ENCODE measurements around the gene MEAF6. TPM values are rescaled to one million over a fixed set of nuclear protein-coding genes. Genes with fewer than 3 reads are reported as not detected.

MEAF6 gene
- total RNA-seq, 1 experiment from 2014 or later: 112 TPM

GRCh38 chr1:37468037-37468436 is 46.5 kb downstream of the MEAF6 start:
- Histone ChIP-seq H3K27ac (no peak overlapping the region), H3K27me3 (replicated peaks) (no peaks in the 10 kb centered on the region), H3K4me1 (replicated peaks) (peaks cover 25% of the 10 kb centered on the region), H3K36me3 (no peaks in the 10 kb centered on the region; the same call in 1 of the 2 replicates), H3K9me3 (replicated peaks) (no peaks in the 10 kb centered on the region), H3K4me3 (no peak overlapping the region)
- DNase-seq (ENCODE audit: low read depth in 1 of 2, low spot score in 2 of 2): no peak

GRCh38 chr1:37465593-37466517 is 48.7 kb downstream of the MEAF6 start:
- no peak overlapping the region for H3K27ac ChIP-seq
- no peaks in the 10 kb centered on the region for H3K27me3 ChIP-seq (replicated peaks)
- DNase-seq (ENCODE audit: low read depth in 1 of 2, low spot score in 2 of 2): no peak
- H3K36me3 ChIP-seq: no peaks in the 10 kb centered on the region; the same call in 1 of the 2 replicates
- H3K4me1 ChIP-seq (replicated peaks): peaks cover 3% of the 10 kb centered on the region
- no peaks in the 10 kb centered on the region for H3K9me3 ChIP-seq (replicated peaks)
- no peak overlapping the region for H3K4me3 ChIP-seq

- Histone ChIP-seq H3K4me1 (replicated peaks) (no peaks in the 10 kb centered on the region), H3K9me3 (replicated peaks) (no peaks in the 10 kb centered on the region), H3K36me3 (no peaks in the 10 kb centered on the region; the same call in 1 of the 2 replicates), H3K4me3 (no peak overlapping the region), H3K27me3 (replicated peaks) (no peaks in the 10 kb centered on the region), H3K27ac (no peak overlapping the region)
- DNase-seq (ENCODE audit: low read depth in 1 of 2, low spot score in 2 of 2): no peak
These were observed 50.1 kb downstream of the MEAF6 start for GRCh38 chr1:37464443-37464842.

DNA sequence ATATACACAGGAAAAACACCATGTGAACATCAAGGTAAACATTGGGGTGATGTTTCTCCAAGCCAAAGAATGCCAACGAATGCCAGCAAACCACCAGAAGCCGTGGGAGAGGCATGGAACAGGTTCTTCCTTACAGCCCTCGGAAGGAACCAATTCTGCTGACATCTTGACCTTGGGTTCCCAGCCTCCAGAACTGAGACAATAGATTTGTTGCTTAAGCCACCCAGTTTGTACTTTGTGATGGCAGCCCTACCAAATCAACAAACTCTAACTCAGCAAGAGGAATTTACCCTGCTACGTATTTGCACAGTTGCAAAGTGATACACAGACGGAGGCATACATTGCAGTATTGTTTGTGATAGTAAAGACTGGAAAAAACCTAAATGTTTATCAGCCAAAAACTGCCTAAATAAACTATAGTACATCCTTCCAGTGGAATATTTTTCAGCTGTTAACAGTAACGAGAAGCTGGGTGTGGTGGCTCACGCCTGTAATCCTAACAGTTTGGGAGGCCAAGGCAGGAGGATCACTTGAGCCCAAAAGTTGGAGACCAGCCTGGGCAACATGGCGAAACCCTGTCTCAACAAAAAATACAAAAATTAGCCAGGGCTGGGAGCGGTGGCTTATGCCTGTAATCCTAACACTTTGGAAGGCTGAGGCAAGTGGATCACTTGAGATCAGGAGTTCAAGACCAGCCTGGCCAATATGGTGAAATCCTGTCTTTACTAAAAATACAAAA is 52.7 kb downstream of the MEAF6 start:
- DNase-seq (ENCODE audit: low read depth in 1 of 2, low spot score in 2 of 2): no peak
- Histone ChIP-seq H3K36me3 (no peaks in the 10 kb centered on the region; the same call in 1 of the 2 replicates), H3K27ac (no peak overlapping the region), H3K4me3 (no peak overlapping the region), H3K4me1 (replicated peaks) (no peaks in the 10 kb centered on the region), H3K9me3 (replicated peaks) (no peaks in the 10 kb centered on the region), H3K27me3 (replicated peaks) (no peaks in the 10 kb centered on the region)

GRCh38 chr1:37458551-37458950 is 56.0 kb downstream of the MEAF6 start:
- H3K4me3 ChIP-seq: no peak overlapping the region
- no peak overlapping the region for H3K27ac ChIP-seq
- H3K27me3 ChIP-seq (replicated peaks): no peaks in the 10 kb centered on the region
- no peaks in the 10 kb centered on the region; the same call in 1 of the 2 replicates for H3K36me3 ChIP-seq
- no peak for DNase-seq (ENCODE audit: low read depth in 1 of 2, low spot score in 2 of 2)
- no peaks in the 10 kb centered on the region for H3K9me3 ChIP-seq (replicated peaks)
- peaks cover 5% of the 10 kb centered on the region for H3K4me1 ChIP-seq (replicated peaks)

GRCh38 chr1:37456614-37457013 is 58.0 kb downstream of the MEAF6 start:
- Histone ChIP-seq H3K4me1 (replicated peaks) (peaks cover 5% of the 10 kb centered on the region), H3K36me3 (no peaks in the 10 kb centered on the region), H3K9me3 (replicated peaks) (no peaks in the 10 kb centered on the region), H3K4me3 (no peak overlapping the region), H3K27me3 (replicated peaks) (no peaks in the 10 kb centered on the region), H3K27ac (no peak overlapping the region)
- no peak for DNase-seq (ENCODE audit: low read depth in 1 of 2, low spot score in 2 of 2)

GRCh38 chr1:37455516-37455915 is 59.0 kb downstream of the MEAF6 start:
- Histone ChIP-seq H3K4me1 (replicated peaks) (peaks cover 5% of the 10 kb centered on the region), H3K27ac (no peak overlapping the region), H3K36me3 (no peaks in the 10 kb centered on the region), H3K9me3 (replicated peaks) (no peaks in the 10 kb centered on the region), H3K4me3 (no peak overlapping the region), H3K27me3 (replicated peaks) (no peaks in the 10 kb centered on the region)
- DNase-seq (ENCODE audit: low read depth in 1 of 2, low spot score in 2 of 2): no peak

GRCh38 chr1:37453647-37454046 is 60.9 kb downstream of the MEAF6 start:
- H3K36me3 ChIP-seq: no peaks in the 10 kb centered on the region
- H3K9me3 ChIP-seq (replicated peaks): no peaks in the 10 kb centered on the region

DNA sequence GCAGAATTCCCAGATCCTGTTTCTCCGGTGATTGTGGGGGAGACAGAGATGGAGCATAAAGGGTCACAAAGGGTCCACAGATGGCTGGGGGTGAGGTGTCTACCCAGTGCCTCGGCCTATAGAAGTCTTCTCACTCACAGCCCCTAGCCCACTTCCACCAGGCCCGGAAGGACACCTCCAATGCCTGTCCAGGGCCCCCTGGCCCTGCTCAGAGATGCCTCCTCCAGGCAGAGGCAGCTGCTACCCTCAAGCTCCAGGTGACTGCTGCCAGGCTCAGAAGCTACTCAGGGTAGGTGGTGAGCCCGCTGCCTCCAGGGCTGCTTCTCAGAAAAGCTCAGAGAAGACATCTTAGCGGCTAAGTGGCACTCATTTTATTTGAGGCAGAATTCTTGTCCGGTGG is 62.1 kb downstream of the MEAF6 start:
- no peaks in the 10 kb centered on the region for H3K27me3 ChIP-seq (replicated peaks)
- no peak overlapping the region for H3K4me3 ChIP-seq
- no peaks in the 10 kb centered on the region for H3K36me3 ChIP-seq
- DNase-seq (ENCODE audit: low read depth in 1 of 2, low spot score in 2 of 2): no peak
- no peaks in the 10 kb centered on the region for H3K9me3 ChIP-seq (replicated peaks)
- H3K4me1 ChIP-seq (replicated peaks): peaks cover 5% of the 10 kb centered on the region
- H3K27ac ChIP-seq: no peak overlapping the region

More at GRCh38 chr1:37453647-37454046, 60.9 kb downstream of the MEAF6 start:
- no peak overlapping the region for H3K27ac ChIP-seq
- H3K4me1 ChIP-seq (replicated peaks): peaks cover 5% of the 10 kb centered on the region
- H3K4me3 ChIP-seq: no peak overlapping the region
- no peaks in the 10 kb centered on the region for H3K27me3 ChIP-seq (replicated peaks)
- DNase-seq (ENCODE audit: low read depth in 1 of 2, low spot score in 2 of 2): no peak

DNA sequence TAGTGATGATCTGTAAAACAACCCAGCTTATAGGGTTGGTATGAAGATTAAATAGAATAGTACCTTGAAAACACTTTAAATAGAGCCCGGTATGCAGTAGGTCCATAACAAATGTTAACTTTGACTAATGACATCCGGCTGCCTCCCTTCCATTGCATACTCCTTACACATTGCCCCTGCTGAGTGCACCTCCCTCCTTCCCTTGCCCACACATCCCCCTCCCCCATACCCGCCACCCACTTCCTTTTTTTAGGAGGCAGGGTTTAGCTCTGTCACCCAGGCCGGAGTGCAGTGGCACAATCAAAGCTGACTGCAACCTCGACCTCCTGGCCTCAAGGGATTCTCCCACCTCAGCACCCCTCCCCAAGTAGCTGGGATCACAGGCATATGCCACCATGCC is 64.6 kb downstream of the MEAF6 start:
- no peaks in the 10 kb centered on the region for H3K9me3 ChIP-seq (replicated peaks)
- no peak overlapping the region for H3K27ac ChIP-seq
- H3K4me1 ChIP-seq (replicated peaks): peaks cover under 1% of the 10 kb centered on the region
- no peak for DNase-seq (ENCODE audit: low read depth in 1 of 2, low spot score in 2 of 2)
- H3K27me3 ChIP-seq (replicated peaks): 0 out of 2 replicates have a peak, but pooled peaks cover 3% of the 10 kb centered on the region
- no peak overlapping the region for H3K4me3 ChIP-seq
- H3K36me3 ChIP-seq: no peaks in the 10 kb centered on the region

GRCh38 chr1:37448691-37449417 is 65.7 kb downstream of the MEAF6 start:
- no peaks in the 10 kb centered on the region for H3K4me1 ChIP-seq (replicated peaks)
- H3K27me3 ChIP-seq (replicated peaks): 0 out of 2 replicates have a peak, but pooled peaks cover 6% of the 10 kb centered on the region
- no peak overlapping the region for H3K4me3 ChIP-seq
- H3K27ac ChIP-seq: no peak overlapping the region
- H3K9me3 ChIP-seq (replicated peaks): no peaks in the 10 kb centered on the region
- no peaks in the 10 kb centered on the region for H3K36me3 ChIP-seq
- DNase-seq (ENCODE audit: low read depth in 1 of 2, low spot score in 2 of 2): no peak

- no peaks in the 10 kb centered on the region for H3K4me1 ChIP-seq (replicated peaks)
- no peaks in the 10 kb centered on the region for H3K36me3 ChIP-seq
- no peak for DNase-seq (ENCODE audit: low read depth in 1 of 2, low spot score in 2 of 2)
- H3K4me3 ChIP-seq: no peak overlapping the region
- no peaks in the 10 kb centered on the region for H3K9me3 ChIP-seq (replicated peaks)
- peaks cover 6% of the 10 kb centered on the region; the same call in 1 of the 2 replicates for H3K27me3 ChIP-seq (replicated peaks)
- H3K27ac ChIP-seq: no peak overlapping the region
These were observed 66.4 kb downstream of the MEAF6 start for GRCh38 chr1:37448185-37448584.

DNA sequence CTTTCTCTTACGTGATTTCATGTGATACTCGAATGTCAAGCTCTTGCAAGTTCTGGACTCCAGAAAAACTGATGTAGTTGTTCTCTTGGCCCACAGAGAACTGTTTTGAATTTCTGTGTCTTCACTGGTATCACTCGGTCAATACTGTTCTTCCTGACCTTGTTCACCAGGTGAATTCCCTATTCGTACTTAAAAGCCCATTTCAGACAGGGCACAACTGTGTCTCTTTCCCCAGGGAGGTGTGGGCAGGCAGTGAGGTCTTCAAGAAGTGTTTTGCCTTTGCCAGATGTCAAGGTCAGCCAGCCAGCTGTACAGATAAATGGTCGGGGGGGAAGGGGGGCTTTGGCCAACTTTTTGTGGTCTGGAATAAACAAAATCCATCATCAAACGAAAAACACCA is 67.7 kb downstream of the MEAF6 start:
- H3K27ac ChIP-seq: no peak overlapping the region
- no peak overlapping the region for H3K4me3 ChIP-seq
- H3K27me3 ChIP-seq (replicated peaks): peaks cover 6% of the 10 kb centered on the region; the same call in 1 of the 2 replicates
- no peaks in the 10 kb centered on the region for H3K9me3 ChIP-seq (replicated peaks)
- no peaks in the 10 kb centered on the region for H3K4me1 ChIP-seq (replicated peaks)
- no peak for DNase-seq (ENCODE audit: low read depth in 1 of 2, low spot score in 2 of 2)
- no peaks in the 10 kb centered on the region for H3K36me3 ChIP-seq

Measured in SJSA1 (cell line).